ENCODE measurements around the gene STAP1.

Gene STAP1

DNA sequence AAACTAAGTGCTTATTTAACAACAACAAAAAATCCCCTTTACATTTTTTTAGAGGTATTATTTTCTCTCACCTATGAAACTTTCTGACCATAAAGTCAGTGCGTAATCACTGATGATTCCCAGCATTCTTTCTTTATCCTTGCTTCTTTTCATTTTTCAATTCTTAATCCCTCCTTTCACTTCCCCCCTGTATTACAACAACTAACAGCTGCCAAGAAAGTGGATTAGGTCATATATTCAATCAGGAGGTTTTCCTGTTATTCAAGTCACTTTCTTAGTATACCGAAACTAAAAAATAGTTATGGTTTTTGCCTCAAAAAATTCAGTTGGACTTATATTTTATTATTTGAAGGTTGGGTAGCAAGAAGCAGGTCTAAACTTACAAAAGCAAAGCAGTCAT is 2.1 kb upstream of the STAP1 start:
- no peak for DNase-seq (ENCODE audit: low read depth)

DNA sequence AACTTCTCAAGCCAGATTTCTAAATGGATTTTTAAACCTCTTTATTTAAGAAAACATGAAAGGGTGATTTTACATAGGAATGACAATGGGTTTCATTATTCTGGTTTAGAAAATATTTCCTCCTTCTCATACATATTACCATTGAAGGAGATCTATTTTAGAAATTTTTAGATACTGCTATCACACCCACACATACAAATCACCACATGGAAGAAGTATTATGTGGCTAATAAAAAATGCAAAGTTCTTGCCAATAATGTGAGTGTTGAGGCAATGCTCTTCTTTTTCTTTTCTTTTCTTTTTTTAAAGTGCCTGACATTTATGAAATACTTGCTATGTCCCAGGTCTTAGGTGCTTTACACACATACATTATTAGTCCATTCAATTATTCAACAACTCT is 6.8 kb downstream of the STAP1 start:
- DNase-seq (ENCODE audit: low read depth) = no peak

DNA sequence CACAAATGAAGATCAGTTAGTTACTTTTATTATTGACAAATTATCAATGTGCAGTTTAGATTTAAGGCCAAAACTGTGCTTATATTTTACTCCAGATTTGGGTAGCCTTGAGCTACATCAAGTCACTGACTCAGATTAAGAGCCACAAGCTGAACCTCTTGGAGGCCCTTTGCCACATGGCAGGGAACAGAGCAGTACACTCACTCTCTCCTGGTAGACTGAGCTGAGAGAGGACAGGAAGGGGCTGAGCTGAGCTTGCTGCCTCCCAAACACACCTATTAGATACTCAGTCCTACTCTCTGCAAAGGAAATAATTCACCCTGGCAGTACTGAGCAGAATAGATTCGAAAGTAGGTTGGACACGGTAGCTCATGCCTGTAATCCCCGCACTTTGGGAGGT is 7.8 kb downstream of the STAP1 start:
- no peak for DNase-seq (ENCODE audit: low read depth)

DNA sequence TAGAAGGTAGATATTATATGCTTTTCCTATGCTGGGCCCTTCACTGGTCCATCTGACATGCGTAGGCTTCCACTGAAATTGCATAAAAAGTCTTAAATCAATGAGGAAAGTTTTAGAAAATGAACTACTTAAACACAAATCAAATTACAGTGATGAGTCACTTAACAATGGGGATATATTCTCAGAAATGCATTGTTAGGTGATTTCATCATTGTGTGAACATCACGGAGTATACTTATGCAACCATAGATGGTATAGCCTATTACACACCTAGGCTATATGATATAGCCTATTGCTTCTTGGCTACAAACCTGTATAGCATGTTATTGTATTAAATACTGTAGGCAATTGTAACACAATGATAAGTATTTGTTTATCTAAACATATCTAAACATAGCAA is 10.3 kb downstream of the STAP1 start:
- no peak for DNase-seq (ENCODE audit: low read depth)

DNA sequence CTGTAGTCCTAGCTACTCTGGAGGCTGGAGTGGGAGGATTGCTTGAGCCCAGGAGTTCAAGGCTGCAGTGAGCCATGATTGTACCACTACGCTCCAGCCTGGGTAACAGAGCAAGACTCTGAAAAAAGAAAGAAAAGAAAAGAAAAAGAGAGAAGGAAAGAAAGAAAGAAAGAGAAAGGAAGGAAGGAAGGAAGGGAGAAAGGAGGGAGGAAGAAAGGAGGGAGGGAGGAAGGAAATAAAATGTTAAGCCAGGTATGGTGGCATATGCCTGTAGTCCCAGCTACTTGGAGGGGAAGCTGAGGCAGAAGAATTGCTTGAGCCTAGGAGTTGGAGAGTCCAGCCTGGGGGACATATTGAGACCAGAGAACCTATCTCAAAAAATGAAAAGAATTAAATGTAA is 12.0 kb downstream of the STAP1 start:
- no peak for DNase-seq (ENCODE audit: low read depth)

DNA sequence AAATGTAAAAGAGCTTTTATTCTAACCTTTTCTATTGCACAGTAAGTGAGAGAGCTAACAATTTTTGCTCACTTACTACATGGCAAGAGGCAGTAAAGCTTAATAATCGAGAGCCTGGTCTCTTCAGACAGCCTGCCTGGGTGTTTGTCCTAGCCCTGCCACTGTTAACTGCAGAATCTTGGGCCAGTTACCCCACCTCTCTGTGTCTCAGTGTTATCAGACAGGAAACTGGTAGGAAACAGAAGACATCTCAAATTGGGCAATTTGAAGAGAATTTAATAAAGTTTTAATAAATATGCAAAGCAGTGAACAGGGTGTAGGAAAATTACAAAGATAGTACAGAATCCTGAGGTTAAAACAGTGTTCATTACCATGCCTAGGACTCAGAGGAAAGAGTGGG is 13.4 kb downstream of the STAP1 start:
- DNase-seq (ENCODE audit: low read depth) = no peak

DNA sequence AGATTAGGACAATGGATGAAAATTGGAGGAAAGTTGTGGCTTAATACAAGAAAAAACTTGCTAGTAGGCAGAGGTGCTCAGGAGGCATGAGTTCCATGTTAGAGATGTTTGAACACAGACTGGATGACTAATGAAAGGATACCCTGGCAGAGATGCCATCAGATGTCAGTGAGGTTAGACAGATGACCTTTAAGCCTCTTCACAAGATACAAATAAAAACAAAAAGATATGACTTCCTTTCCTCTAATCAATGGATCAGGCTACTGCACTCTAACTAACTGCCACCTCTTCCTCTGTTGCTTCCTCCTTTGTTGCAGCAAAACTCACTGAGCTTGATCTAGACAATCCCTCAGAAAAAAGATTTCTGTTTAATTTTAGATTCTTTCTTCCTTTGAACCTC is 14.7 kb downstream of the STAP1 start:
- DNase-seq (ENCODE audit: low read depth) = no peak

DNA sequence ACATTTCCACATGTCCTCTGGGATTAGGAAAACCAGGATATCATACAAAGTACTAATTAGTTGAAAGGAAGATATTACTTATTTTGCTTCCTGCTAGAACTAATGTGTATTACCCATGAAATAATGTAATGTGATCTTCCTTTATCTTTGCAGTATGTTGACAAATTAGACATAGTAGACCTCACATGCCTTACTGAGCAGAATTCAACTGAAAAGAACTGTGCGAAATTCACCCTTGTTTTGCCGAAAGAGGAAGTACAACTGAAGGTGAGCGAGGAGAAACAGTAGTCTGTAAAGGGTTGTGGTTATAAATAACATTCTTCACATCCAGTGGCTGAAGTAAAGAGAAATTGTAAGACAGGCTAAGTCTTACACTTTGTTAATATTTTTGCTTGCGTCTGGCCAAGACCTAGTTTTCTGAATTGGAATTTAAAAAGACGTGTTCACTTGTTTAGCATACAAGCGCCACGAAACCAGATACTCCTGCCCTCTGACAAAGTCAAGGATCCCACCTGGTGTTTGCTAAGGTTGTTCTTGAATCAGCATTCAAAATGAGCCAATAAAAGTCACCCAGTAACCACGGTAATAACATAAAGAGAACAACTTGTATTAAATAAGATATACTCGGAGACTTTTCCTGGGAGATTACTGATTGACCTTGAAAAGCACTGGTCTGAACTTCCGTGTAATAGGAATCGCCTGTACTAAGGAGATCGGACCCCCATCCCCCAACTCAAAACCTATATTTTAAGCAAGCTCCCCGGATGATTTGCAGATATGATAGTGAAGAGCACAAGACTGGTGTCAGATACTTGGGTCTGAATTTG is 16.9 kb downstream of the STAP1 start:
- DNase-seq (ENCODE audit: low read depth) = no peak

DNA sequence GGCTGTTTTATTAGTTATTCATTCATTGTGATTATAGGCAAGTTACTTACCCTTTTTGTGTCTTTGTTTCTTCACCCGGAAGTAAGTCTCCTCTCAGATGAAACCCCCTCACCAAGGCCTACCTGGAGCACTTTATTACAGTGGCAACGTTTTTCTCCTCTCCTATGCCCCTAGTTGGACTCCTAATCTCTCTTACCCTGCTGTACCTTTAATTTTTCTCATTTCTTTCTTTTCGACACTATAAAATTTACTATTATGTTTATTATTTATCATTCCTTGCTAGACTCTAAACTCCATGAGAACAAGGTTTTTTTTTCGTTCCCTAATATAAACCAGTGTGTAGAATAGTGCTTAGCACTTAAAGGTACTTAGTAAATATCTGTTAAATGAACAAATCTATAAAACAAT is 17.5 kb downstream of the STAP1 start:
- DNase-seq (ENCODE audit: low read depth) = no peak

DNA sequence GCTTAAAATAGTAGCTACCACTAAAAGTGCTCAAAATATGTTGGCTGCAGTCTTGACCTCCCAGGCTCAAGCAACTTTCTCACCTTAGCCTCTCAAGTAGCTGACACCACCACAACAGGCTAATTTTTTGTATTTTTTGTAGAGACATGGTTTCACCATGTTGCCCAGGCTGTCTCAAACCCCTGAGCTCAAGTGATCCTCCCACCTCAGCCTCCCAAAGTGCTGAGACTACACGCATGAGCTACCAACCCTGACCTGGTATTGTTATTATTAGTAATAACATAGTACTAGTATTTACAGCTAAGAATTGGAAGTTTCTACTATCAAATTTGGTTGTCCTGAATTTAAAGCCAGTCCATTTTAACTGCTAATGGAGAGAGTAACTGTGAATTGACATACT is 18.0 kb downstream of the STAP1 start:
- no peak for DNase-seq (ENCODE audit: low read depth)

DNA sequence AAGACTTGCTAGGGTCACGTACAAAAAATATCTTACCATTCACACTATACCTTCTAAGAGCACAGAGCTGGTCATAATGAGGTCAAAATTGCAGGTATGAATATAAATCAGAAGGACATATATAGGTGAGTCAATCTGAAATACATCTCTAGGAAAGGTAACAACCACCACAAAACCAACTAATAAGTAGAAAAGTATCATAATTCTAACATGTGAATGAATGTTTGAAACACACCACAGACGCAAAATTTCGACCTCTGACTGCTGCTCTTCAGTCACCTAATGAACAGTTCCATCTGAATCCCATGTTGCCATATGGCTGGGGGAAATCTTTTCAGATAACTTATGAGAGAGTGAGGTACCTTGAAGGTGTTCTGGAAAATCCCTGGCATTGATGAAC is 22.1 kb downstream of the STAP1 start:
- DNase-seq (ENCODE audit: low read depth) = no peak

DNA sequence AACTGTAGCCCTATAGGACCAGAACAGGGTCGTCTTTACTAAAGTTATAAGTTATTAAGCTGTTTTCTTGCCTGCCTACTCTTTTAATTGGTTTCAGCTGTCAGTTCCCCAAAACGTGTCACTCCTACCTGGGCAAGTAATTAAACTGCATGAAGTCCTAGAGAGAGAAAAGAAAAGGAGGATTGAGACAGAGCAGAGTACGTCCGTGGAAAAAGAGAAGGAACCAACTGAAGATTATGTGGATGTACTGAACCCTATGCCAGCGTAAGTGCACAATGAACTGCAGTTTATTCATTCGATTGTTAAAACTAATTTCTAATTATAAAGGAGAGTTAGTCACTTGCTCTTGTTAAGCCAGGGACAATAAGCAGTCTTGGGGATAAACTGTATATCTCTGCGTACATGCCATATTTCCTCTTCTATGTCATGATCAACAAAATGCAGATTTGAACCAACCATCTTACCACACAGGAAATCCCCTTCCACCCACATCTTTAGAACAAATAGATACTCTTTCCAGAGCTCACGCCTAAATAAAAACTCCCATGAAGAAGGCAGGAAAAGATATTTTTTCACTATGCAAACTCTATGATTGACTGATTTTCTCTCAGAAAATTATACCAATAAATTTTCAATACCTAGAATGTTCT is 22.8 kb downstream of the STAP1 start:
- DNase-seq (ENCODE audit: low read depth) = no peak

DNA sequence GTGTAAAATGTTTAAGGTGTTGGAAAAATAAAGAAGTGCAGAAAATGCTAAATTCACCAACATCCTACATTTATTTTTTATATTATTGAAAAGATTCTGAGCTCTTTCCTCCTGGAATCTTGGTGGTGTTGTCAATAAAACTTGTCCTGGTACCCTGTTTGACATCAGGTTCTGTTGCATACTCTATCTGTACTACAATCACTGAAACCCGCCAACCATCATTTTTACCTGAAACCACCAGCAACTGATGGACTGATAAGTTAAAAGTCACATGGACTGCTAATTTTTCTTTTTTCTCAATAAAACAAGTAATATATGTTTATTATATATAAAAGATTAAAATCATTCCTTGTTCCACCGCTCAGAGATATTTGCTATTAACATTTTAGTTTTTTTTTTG is 23.4 kb downstream of the STAP1 start:
- DNase-seq (ENCODE audit: low read depth) = no peak

DNA sequence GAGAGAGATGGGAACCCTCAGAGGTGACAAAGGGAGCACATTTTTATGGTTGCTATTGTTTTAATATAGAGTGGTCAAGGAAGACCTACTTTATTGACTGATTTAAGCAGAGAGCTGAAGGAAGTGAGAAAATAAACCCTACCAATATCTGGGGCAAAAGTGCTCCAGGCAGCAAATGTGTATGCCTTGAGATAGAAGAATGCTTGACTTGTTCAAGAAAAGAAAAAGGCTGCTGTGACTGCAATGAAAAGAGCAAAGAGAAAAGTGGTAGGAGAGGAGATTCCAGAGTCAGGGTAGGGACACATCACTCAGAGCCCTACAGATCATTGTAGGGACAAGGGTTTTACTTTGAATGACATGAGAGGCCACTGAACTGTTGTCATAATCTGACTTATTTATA is 26.0 kb downstream of the STAP1 start:
- no peak for DNase-seq (ENCODE audit: low read depth)

DNA sequence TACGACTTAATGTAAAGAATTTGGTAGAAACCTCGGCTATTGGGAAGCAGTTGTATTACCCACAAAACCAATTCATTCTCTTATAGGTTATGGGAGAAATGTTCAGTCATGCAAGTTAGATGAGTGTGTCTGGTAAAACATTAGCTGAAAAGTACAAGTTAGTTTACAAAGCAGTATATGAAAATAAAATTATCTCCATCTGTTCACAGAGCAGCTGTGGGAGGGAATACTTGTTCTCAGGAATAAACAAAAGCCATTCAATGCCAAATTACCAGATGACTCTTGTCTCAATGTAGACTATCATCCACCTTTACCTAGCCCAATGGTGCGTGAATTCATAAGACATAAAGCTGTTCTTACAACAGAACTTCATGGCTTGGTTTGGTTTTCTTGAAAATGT is 28.6 kb downstream of the STAP1 start:
- no peak for DNase-seq (ENCODE audit: low read depth)

DNA sequence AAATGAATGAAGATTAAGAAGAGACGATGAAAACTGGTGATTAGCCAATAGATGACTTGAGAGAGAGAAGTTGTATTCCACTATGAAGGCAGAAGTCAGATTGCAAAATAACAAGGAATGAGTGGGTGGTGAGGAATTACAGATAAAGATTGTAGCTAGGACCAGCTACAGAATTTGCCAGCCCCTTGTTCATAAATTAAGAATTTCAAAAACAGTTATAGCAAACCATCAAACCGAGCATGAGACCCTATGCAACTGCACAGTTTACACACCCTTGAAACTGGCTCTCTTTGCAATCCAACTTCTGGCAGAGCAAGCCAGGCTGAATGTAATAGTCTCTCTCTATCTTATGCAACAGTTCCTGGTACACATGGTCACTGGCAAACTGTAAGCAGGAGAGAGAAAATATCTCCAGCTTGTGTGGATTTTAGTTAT is 35.2 kb downstream of the STAP1 start:
- no peak for DNase-seq (ENCODE audit: low read depth)

DNA sequence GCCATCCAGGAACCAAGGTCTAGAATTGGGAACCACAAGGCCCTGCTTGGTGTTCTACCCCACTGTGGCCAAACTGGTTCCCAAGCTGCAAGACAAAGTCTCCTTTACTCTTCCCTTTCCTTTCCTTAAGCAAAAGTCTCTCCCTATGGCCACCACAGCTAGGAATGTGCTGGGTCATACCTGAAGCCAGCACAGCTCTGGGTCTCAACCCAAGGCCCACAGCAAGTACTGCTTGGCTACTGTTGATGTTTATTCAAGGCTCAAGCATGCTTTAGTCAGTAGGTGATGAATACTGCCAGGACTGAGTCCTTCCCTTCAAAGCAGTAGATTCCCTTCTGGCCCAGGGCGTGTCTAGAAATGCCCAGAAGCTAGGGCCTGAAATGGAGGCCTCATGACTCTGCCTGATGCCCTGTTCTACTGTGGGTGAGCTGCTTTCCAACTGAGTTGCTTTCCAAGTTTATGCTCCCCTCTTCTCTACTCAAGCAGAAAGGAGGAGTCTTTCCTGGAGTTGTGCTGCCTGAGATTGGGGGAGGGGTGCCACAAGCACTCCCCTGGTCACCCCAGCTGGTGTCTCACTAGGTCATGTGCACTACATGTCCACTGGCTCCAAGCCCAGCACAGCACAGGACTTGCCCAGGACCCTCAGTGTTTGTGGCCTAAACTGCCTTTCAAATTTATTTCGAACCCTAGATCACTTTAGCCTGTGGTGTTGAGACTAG is 44.9 kb downstream of the STAP1 start:
- no peak for DNase-seq (ENCODE audit: low read depth)

DNA sequence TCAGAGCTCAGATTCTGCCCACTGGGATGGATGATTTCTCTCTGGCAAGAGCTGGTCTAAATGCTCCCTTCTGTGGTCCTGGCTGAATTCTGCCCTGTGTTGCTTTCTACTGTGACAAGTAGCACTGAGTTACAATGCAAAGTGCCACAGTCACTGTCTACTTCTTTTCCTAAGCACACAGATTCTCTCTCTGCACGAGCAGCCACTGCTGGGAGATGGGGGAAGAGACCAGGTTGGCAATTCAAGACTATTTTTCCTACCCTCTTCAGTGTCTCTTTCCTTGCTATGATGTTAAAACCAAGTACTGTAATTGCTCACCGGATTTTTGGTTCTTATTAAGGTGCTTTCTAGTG is 45.5 kb downstream of the STAP1 start:
- DNase-seq (ENCODE audit: low read depth) = no peak

DNA sequence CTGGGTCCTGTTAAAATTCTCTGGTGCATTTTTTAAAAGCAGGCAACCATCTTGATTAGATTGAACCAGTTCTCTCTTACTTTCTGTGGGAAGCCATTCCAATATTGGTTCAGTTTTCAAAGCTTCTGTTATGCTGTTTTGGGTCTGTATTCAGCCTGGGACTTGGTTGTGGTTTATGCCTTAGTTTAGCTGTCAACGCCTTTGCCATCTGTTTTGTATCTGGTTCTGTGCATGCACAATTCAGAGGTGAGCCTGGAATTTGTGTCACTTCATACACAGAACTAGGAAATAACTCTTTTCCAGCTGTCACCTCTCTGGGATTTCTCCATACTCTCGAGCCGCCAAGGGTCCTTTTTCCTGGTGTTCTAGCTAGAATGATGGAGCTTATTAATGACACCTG is 46.2 kb downstream of the STAP1 start:
- no peak for DNase-seq (ENCODE audit: low read depth)

DNA sequence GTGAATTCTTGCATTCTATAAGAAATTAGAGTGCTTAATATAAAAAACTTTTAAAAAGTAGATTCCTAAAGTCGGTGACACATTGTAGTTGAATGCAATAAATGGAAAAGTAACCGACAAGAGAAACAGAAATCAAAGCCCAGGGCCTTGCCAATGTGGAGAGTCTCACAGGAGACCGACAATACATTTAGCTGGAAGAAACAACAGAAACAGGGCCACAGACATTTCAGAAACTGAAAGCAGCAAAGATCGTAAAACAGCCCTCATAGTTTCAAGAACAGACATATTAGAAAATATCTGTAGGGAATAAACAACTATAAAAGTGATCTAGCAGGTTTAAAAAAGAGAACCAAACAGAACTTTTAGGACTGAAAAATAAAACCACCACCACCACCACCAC is 49.5 kb downstream of the STAP1 start:
- DNase-seq (ENCODE audit: low read depth) = no peak

DNA sequence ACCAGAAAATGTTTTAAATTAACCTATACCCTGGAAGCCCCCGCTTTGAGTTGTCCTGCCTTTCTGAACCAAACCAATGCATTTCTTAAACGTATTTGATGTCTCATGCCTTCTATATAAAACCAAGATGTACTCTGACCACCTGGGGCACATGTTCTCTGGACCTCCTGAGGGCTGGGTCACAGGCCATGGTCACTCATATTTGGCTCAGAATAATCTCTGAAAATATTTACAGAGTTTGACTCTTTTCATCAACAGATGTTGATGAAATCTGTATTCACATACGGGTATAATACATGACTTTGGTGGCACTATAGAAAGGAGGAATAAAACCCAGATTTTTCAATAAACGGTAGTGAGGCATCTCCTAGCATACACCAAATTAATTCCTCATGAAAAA is 55.7 kb downstream of the STAP1 start:
- DNase-seq (ENCODE audit: low read depth) = no peak

DNA sequence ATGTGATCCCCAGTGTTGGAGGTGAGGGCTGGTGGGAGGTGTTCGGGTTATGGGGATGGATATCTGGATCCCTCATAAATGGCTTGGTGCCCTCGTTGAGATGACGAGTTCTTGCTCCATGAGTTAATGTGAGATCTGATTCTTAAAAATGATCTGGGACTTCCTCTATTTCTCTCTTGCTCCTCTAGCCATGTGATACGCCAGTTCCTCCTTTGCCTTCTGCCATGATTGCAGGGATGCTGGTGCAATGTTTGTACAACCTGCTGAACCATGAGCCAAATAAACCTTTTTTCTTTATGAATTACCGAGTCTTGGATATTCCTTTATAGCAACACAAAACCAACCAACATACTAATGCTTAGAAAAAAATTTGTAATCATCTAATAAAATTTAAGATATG is 56.6 kb downstream of the STAP1 start:
- no peak for DNase-seq (ENCODE audit: low read depth)

DNA sequence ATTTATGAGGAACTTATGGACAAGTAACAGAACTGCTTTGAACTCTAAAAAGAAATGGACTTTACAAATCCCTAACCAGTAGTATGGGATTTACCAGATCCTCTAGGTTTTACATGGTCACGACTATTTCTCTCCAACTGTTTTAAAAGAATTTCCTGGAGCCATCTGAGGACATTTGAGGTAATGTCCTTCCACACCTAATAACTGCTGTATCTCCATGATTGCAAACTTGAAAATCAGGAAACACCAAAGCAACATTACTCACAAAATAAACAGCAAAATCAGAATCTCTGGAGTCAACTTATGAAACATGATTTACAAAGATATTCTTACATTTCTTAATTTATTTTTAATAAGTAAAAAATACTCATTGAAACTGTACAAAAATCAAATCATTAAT is 58.0 kb downstream of the STAP1 start:
- DNase-seq (ENCODE audit: low read depth) = no peak
